ENCODE results near the gene KIF9.

The KIF9 gene

DNA sequence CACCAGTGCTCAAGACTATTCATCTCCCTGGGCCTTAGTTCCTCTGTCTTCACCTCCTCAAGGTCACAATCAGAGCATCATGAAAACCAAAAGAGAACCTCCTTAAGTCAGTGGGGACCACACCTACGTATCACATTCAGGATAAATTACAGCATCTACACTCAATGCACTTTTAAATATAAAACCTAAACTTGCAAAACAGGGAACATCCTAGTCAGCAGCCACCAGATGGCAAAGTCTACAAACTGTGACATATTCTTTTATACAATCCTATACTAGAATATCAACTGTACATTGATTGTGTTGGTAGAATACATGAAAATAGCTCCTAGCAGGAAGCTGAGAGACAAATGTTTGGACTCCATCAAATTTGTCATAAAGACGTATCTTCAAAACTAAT is 7.9 kb downstream of the KIF9 start:
- H3K4me2 ChIP-seq (ENCODE audit: low read length), result no peak overlapping the region
- H2AFZ ChIP-seq (ENCODE audit: low read depth, low read length), result no peak overlapping the region
- no peak for TF ChIP-seq EZH2phosphoT487 (IDR thresholded peaks at IDR 0.05; ENCODE audit: low read depth)
- TF ChIP-seq, protein P1, sequence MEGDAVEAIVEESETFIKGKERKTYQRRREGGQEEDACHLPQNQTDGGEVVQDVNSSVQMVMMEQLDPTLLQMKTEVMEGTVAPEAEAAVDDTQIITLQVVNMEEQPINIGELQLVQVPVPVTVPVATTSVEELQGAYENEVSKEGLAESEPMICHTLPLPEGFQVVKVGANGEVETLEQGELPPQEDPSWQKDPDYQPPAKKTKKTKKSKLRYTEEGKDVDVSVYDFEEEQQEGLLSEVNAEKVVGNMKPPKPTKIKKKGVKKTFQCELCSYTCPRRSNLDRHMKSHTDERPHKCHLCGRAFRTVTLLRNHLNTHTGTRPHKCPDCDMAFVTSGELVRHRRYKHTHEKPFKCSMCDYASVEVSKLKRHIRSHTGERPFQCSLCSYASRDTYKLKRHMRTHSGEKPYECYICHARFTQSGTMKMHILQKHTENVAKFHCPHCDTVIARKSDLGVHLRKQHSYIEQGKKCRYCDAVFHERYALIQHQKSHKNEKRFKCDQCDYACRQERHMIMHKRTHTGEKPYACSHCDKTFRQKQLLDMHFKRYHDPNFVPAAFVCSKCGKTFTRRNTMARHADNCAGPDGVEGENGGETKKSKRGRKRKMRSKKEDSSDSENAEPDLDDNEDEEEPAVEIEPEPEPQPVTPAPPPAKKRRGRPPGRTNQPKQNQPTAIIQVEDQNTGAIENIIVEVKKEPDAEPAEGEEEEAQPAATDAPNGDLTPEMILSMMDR (IDR thresholded peaks at IDR 0.05; ENCODE audit: low read depth, low read length), result 0 out of 2 replicates have a peak, but pooled peaks have one; percentile 14
- no peaks in the 10 kb centered on the region for H3K27me3 ChIP-seq (ENCODE audit: low read depth, low read length)
- no peak overlapping the region for H3K27ac ChIP-seq (ENCODE audit: low read length)
- no peaks in the 10 kb centered on the region for H3K36me3 ChIP-seq (replicated peaks; ENCODE audit: low read depth, low read length)
- H3K9ac ChIP-seq (ENCODE audit: low read length), result no peak overlapping the region
- no peak overlapping the region for H3K4me3 ChIP-seq (ENCODE audit: low read length)
- no peaks in the 10 kb centered on the region for H3K79me2 ChIP-seq (ENCODE audit: low read length)
- no peaks in the 10 kb centered on the region for H4K20me1 ChIP-seq (ENCODE audit: insufficient read depth, low read length)
- H3K4me1 ChIP-seq (ENCODE audit: low read length), result no peaks in the 10 kb centered on the region
- no peaks in the 10 kb centered on the region for H3K9me3 ChIP-seq (ENCODE audit: insufficient read depth, low read length)

DNA sequence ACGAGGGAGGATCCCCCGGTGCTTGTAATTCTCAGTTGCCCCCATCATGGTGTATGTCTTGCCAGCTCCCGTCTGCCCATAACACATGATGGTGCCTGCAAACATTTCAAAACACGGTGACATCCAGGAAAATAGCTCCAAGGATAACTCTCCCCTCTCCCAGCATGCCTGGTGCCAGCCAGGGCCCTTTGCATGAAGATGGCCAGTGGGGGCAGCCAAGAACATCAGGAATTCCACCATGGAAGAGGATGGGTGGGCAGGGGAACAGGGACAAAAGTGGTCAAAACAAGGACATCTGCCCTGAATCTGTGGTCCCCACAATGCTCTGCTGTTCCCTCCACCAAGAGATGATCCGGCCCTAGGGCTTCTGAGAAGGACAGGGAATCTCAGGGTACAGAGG is 9.0 kb downstream of the KIF9 start:
- H3K36me3 ChIP-seq (replicated peaks; ENCODE audit: low read depth, low read length), result no peaks in the 10 kb centered on the region
- H2AFZ ChIP-seq (ENCODE audit: low read depth, low read length), result no peak overlapping the region
- H3K4me1 ChIP-seq (ENCODE audit: low read length), result no peaks in the 10 kb centered on the region
- no peak overlapping the region for H3K27ac ChIP-seq (ENCODE audit: low read length)
- no peaks in the 10 kb centered on the region for H3K79me2 ChIP-seq (ENCODE audit: low read length)
- TF ChIP-seq EZH2phosphoT487 (IDR thresholded peaks at IDR 0.05; ENCODE audit: low read depth), result no peak
- TF ChIP-seq, protein P1 (IDR thresholded peaks at IDR 0.05; ENCODE audit: low read depth, low read length), result no peak
- H4K20me1 ChIP-seq (ENCODE audit: insufficient read depth, low read length), result no peaks in the 10 kb centered on the region
- H3K9me3 ChIP-seq (ENCODE audit: insufficient read depth, low read length), result no peaks in the 10 kb centered on the region
- H3K9ac ChIP-seq (ENCODE audit: low read length), result no peak overlapping the region
- no peak overlapping the region for H3K4me2 ChIP-seq (ENCODE audit: low read length)
- no peak overlapping the region for H3K4me3 ChIP-seq (ENCODE audit: low read length)
- H3K27me3 ChIP-seq (ENCODE audit: low read depth, low read length), result no peaks in the 10 kb centered on the region

DNA sequence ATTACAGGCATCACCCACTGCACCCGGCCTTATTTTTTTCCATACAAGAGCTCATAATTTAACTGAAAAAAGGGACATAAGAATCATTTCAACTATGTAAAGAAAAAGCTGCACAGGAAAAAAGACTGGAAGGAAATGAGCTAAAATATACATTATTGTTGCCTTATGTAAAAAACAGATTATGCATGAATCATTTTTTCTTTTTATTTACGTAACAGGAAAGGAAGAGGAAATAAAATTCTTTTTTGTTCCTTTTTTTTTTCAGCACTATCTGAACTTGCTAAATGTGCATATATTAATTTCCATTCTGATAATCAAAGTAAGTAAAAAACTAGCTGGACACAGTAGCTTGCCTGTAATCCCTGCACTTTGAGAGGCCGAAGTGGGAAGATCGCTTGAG is 12.1 kb downstream of the KIF9 start:
- H4K20me1 ChIP-seq (ENCODE audit: insufficient read depth, low read length), result no peaks in the 10 kb centered on the region
- H3K9me3 ChIP-seq (ENCODE audit: insufficient read depth, low read length), result no peaks in the 10 kb centered on the region
- no peak overlapping the region for H3K4me3 ChIP-seq (ENCODE audit: low read length)
- H3K27me3 ChIP-seq (ENCODE audit: low read depth, low read length), result no peaks in the 10 kb centered on the region
- H2AFZ ChIP-seq (ENCODE audit: low read depth, low read length), result no peak overlapping the region
- H3K4me2 ChIP-seq (ENCODE audit: low read length), result no peak overlapping the region
- H3K27ac ChIP-seq (ENCODE audit: low read length), result no peak overlapping the region
- no peak overlapping the region for H3K9ac ChIP-seq (ENCODE audit: low read length)
- no peaks in the 10 kb centered on the region for H3K79me2 ChIP-seq (ENCODE audit: low read length)
- no peaks in the 10 kb centered on the region for H3K36me3 ChIP-seq (replicated peaks; ENCODE audit: low read depth, low read length)
- no peak for TF ChIP-seq EZH2phosphoT487 (IDR thresholded peaks at IDR 0.05; ENCODE audit: low read depth)
- TF ChIP-seq, protein P1 (IDR thresholded peaks at IDR 0.05; ENCODE audit: low read depth, low read length), result no peak
- peaks cover 7% of the 10 kb centered on the region for H3K4me1 ChIP-seq (ENCODE audit: low read length)

DNA sequence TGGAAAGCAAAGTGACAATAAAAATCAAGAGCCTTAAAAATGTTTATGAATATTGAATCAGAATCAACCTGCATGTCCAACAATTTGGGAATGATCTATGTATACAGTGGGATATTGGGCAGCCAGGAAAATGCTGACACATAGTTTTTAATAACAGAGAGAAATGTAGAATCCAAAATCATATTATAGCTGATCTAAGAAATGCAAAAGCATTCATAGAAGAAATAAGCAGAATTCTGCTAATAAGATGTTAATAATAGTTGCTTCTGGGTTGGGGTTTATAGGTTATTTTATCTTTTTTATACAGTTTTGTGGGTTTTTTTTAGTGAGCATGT is 15.1 kb downstream of the KIF9 start:
- Histone ChIP-seq H3K4me2 (ENCODE audit: low read length) (no peak overlapping the region), H3K27me3 (ENCODE audit: low read depth, low read length) (no peaks in the 10 kb centered on the region), H3K27ac (ENCODE audit: low read length) (no peak overlapping the region), H3K79me2 (ENCODE audit: low read length) (no peaks in the 10 kb centered on the region), H3K4me3 (ENCODE audit: low read length) (no peak overlapping the region), H3K9ac (ENCODE audit: low read length) (no peak overlapping the region), H3K4me1 (ENCODE audit: low read length) (peaks cover 7% of the 10 kb centered on the region), H3K36me3 (replicated peaks; ENCODE audit: low read depth, low read length) (no peaks in the 10 kb centered on the region), H2AFZ (ENCODE audit: low read depth, low read length) (no peak overlapping the region), H4K20me1 (ENCODE audit: insufficient read depth, low read length) (no peaks in the 10 kb centered on the region), H3K9me3 (ENCODE audit: insufficient read depth, low read length) (no peaks in the 10 kb centered on the region)
- TF ChIP-seq, protein P1 (IDR thresholded peaks at IDR 0.05; ENCODE audit: low read depth, low read length), result no peak
- TF ChIP-seq EZH2phosphoT487 (IDR thresholded peaks at IDR 0.05; ENCODE audit: low read depth), result no peak

Data from OCI-LY3 (cell line).